ENCODE results near the gene UCN.

UCN gene

DNA sequence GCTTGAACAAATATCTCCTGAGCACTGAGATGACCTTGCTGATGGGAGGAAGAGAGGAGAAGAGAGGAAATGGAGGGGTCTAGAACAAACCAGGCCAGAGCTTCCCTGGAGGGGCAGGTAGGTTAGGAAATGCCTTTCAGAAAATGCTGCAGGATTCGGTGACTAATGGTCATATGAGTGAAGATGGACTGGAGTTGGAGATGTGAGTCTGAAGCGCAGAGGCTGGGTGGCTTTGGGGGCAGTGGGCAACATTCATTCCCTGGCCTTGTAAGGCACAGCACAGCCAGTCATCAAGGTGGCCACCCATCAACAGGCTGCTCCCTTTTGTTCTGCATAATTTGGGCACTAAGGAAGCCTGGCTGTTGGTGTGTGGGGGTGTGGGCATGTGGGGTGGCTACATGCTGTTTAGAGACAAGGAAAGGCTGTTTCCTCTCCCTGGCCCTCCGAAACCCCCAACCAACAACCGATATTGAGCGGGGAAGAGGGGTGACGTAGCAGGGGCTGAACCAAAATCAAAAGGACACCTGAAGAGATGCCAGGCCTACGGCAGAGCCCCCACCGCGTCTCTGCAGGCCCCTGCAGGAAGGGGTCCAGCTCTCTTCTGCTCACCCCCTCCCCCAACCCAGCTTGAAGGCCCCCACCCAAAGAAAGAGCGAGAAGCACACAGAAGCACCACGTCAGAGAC is 46.9 kb downstream of the UCN start:
- no peak for DNase-seq (ENCODE audit: low read depth in 2 of 2)

DNA sequence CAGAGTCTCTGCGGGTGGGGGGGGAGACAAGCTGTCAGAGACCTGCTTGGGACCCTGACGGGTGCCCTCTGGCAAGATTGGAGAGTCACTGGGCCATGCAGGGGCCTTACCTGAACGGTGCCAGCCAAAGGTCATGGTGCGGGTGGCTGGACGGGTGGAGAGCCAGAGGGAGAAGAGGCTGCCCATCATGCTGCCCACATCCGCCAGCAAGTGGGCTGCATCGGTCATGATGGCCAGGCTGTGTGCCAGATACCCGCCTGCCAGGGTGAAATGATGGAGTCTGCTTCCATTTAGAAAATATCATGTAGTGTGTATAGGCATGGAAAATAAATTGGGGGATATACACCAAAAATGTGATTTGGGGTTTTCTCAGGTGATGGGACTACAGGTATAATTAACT is 50.2 kb downstream of the UCN start:
- DNase-seq (ENCODE audit: low read depth in 2 of 2): no peak
